BE2C (cell line): ENCODE results near the gene UMAD1.

Experiments used
- DNase-seq: peaks from one replicate; pipeline ENCODE4 v3.0.0-alpha.2; 2020
- H3K27me3 ChIP-seq: fragments of 250-450 bp; sonication (Bioruptor Pico); 2 replicates; pipeline ENCODE4 v1.5.1; 2020; ENCODE audit warnings: mild to moderate bottlenecking
- H3K36me3 ChIP-seq: fragments of 250-450 bp; sonication (Bioruptor Pico); 2 replicates; pipeline ENCODE4 v1.5.1; 2020; ENCODE audit warnings: mild to moderate bottlenecking
- H3K4me1 ChIP-seq: fragments of 250-450 bp; sonication (Bioruptor Pico); 2 replicates; pipeline ENCODE4 v1.5.1; 2020
- H3K4me3 ChIP-seq: 2 replicates; pipeline ENCODE4 v1.5.1; 2011; ENCODE audit warnings: low read depth, low read length
- H3K9me3 ChIP-seq: fragments of 250-450 bp; sonication (Bioruptor Pico); 2 replicates; pipeline ENCODE4 v1.5.1; 2020
- TF ChIP-seq, protein P1 (sequence below): IDR thresholded peaks from 2 replicates; pipeline ENCODE4 v1.5.1; 2012; ENCODE audit warnings: mild to moderate bottlenecking, low read depth, low read length

UMAD1 gene

DNA sequence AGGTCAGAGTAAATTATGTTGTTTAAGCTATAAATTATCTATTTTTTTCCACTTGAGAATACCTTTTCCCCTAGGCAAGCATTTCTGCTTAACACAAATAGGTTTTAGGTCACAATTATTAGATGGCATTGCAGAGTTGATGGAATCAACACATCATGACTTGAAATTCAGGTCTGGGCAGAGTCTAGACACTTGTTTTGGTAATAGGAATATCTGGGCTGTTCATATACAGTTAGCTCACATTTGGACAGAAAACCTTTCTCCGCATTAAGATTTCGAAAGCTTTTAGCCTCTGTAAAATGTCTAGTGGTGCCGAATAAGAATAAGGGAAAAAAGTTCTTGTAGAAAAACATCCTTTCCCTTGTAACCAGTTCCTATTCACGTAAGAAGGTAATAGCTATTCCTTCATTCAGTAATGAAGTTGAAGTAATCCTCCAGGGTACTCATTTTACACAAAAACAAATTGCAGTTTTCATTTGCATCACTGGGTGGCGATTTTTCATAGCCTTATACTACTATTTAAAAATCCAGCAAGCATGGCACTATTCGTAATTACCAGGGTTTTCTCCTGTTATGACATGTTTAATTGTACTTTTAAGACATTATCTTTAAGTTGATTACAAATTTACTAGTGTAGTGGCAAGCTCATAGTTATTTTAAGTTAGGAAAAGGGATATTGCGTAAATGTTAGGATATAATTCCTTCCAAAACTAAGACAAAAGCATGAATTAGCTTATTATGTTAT is 40.8 kb downstream of the UMAD1 start:
- Histone ChIP-seq H3K27me3 (no peaks in the 10 kb centered on the region), H3K4me1 (peaks cover 5% of the 10 kb centered on the region), H3K9me3 (no peaks in the 10 kb centered on the region), H3K4me3 (no peak overlapping the region), H3K36me3 (no peaks in the 10 kb centered on the region)
- peak; percentile 54 for DNase-seq
- TF ChIP-seq, protein P1, sequence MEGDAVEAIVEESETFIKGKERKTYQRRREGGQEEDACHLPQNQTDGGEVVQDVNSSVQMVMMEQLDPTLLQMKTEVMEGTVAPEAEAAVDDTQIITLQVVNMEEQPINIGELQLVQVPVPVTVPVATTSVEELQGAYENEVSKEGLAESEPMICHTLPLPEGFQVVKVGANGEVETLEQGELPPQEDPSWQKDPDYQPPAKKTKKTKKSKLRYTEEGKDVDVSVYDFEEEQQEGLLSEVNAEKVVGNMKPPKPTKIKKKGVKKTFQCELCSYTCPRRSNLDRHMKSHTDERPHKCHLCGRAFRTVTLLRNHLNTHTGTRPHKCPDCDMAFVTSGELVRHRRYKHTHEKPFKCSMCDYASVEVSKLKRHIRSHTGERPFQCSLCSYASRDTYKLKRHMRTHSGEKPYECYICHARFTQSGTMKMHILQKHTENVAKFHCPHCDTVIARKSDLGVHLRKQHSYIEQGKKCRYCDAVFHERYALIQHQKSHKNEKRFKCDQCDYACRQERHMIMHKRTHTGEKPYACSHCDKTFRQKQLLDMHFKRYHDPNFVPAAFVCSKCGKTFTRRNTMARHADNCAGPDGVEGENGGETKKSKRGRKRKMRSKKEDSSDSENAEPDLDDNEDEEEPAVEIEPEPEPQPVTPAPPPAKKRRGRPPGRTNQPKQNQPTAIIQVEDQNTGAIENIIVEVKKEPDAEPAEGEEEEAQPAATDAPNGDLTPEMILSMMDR = peak; percentile 66

DNA sequence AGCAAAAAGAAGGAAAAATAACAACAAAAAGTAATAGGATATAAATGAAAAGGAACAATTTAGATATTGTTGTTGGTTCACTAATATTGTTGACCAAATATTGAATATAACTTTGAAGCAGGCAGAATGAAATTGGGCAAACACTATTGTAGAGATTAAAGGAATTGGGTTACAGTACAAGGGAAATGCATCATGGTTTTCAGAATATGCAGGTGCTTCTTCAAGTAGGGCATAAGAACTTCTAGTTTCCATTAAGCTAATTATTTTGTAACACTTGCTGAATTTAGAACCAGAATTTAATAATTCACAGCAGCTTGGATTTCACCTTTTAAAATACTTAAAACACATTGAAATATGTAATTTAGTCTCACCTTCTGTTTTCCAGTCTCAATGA is 41.4 kb downstream of the UMAD1 start:
- TF ChIP-seq, protein P1 = no peak
- Histone ChIP-seq H3K4me1 (peaks cover 5% of the 10 kb centered on the region), H3K27me3 (no peaks in the 10 kb centered on the region), H3K36me3 (no peaks in the 10 kb centered on the region), H3K4me3 (no peak overlapping the region), H3K9me3 (no peaks in the 10 kb centered on the region)
- DNase-seq = no peak

DNA sequence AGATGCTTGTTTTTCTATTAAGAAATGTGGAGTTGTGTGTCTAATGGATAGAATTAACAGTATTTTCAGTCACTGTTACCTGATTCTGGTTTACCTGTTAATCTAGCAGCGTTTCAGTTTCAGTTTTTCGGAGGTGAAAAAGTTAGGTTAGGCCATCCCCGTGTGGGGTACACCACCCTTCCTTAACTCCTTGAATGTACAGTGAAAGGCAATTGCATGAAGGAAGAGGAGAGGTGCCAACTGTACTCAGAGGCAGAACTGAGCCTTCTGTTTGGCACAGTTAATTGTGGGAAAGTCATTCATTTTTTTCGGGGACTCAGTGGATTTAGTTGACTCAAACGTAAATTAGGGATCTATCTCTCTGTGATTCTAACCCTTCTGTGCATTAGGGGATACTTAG is 42.3 kb downstream of the UMAD1 start:
- Histone ChIP-seq H3K27me3 (no peaks in the 10 kb centered on the region), H3K36me3 (no peaks in the 10 kb centered on the region), H3K4me1 (peaks cover 5% of the 10 kb centered on the region), H3K9me3 (no peaks in the 10 kb centered on the region), H3K4me3 (no peak overlapping the region)
- TF ChIP-seq, protein P1 = no peak
- no peak for DNase-seq

DNA sequence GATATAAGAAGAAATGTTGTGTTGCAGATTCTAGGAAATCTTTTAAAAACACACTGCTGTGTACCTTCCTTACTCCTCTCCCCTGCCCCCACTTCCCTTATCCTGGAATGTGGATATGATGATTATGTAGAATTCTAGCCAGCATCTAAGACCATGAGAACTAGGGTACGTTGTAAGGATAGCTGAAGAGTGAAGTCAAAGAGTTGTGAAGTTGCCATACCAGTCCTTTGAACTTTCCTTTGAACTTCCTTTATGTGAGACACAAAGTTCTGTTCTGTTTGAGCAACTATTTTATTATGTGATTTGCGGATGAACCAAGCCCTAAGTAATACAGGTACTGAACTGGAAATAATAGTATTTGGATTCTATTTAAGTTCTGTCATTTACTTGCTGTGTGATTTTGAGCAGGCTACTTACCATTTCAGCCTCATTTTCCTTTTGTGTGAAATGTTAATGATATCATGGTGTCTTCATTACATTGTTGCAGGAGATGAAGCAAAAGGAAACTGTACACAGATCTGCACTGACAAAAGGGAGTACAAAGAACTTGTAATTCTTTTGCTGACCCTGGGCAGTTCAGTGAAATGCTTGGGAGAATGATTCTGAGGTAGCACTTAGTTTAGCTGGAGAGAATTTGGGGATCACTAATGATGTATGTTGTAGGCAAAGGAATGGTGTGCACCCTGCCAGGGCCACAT is 46.4 kb downstream of the UMAD1 start:
- no peaks in the 10 kb centered on the region for H3K27me3 ChIP-seq
- no peak for DNase-seq
- no peaks in the 10 kb centered on the region for H3K36me3 ChIP-seq
- no peak overlapping the region for H3K4me3 ChIP-seq
- no peaks in the 10 kb centered on the region for H3K9me3 ChIP-seq
- H3K4me1 ChIP-seq = no peaks in the 10 kb centered on the region; the same call in 1 of the 2 replicates
- TF ChIP-seq, protein P1 = no peak

DNA sequence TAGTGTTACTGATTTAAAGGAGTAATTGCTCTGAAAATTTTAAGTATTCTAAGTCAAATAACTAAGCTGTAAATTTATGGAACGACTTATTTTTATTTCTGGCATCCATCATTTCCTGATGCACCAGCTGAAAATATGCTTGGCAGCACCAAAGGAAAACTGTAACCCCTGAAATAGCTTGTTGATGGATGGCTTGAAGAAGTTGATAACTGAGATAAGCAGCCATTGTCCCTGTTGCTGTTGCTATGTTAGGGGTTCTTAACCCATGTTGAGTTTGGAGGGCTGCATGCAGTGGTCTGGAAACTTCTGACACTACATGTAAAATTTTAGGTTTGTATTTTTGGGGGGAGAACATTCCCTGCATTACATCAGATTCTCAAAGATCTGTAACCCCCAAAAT is 47.2 kb downstream of the UMAD1 start:
- H3K4me1 ChIP-seq = no peaks in the 10 kb centered on the region; the same call in 1 of the 2 replicates
- TF ChIP-seq, protein P1 = no peak
- H3K27me3 ChIP-seq = no peaks in the 10 kb centered on the region
- H3K36me3 ChIP-seq = no peaks in the 10 kb centered on the region
- no peak for DNase-seq
- H3K4me3 ChIP-seq = no peak overlapping the region
- H3K9me3 ChIP-seq = no peaks in the 10 kb centered on the region

DNA sequence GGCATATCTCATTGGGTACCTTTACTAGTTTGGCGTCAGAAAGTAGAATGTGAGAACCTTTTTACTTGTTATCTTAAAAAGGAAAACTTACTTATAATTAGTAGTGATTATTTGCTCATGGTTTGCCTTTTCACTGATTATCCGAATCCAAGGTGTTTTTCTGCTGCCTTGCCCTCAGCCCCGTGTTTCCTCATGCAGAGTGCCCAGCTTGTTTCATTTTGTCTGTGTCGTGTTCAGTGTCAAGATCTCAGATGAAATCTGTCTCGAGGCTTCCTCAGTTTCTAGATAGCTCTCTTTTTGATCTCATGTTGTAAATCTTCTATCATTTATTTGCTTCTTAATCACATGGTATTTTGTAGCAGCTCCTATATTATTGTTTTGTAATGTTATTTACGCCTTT is 47.8 kb downstream of the UMAD1 start:
- Histone ChIP-seq H3K27me3 (no peaks in the 10 kb centered on the region), H3K4me3 (no peak overlapping the region), H3K9me3 (no peaks in the 10 kb centered on the region), H3K36me3 (no peaks in the 10 kb centered on the region), H3K4me1 (no peaks in the 10 kb centered on the region; the same call in 1 of the 2 replicates)
- DNase-seq = no peak
- TF ChIP-seq, protein P1 = no peak
